Adrenal gland (tissue), 12 donors: ENCODE results near the gene SPNS2. TPM values are rescaled to one million over a fixed set of nuclear protein-coding genes. Genes with fewer than 3 reads are reported as not detected.

Experiments used
- DNase-seq, 7 donors: peaks; one replicate each; pipeline ENCODE4 v3.0.0-alpha.2; 2019 to 2020
- H3K27ac ChIP-seq, 5 donors: fragments of 200-600 bp; sonication (generic) in 4 of 5; 1 replicate in 3 of 5; 2 replicates in 2 of 5; pipeline versions ENCODE4 v1.5.1 to v1.8.0; 2016 to 2020; ENCODE audit warnings: mild to moderate bottlenecking in 1 of 5
- H3K27me3 ChIP-seq: fragments of 200-600 bp; 2 replicates; pipeline ENCODE4 v1.8.0; 2021
- H3K36me3 ChIP-seq, 2 donors: fragments of 200-600 bp; replicated peaks in 1 of 2; 1 replicate in 1 of 2; 2 replicates in 1 of 2; pipeline versions ENCODE4 v1.5.1 to v1.8.0; 2018 to 2022
- H3K4me1 ChIP-seq, 2 donors: fragments of 200-600 bp; replicated peaks in 1 of 2; 1 replicate in 1 of 2; 2 replicates in 1 of 2; pipeline versions ENCODE4 v1.5.1 to v1.8.0; 2018 to 2021
- H3K4me3 ChIP-seq, 4 donors: fragments of 200-600 bp; sonication (generic) in 3 of 4; one replicate each; pipeline ENCODE4 v1.5.1; 2016 to 2018
- H3K9me3 ChIP-seq, 3 donors: fragments of 200-600 bp; sonication (generic) in 1 of 3; replicated peaks in 1 of 3; 1 replicate in 2 of 3; 2 replicates in 1 of 3; pipeline versions ENCODE4 v1.5.1 to v1.8.0; 2016 to 2021
- CTCF ChIP-seq, 6 experiments: fragments of 450-650 bp in 4 of 6; fragments of 200-600 bp in 2 of 6; sonication (generic) in 1 of 6; IDR thresholded peaks; 1 replicate in 5 of 6; 2 replicates in 1 of 6; pipeline versions ENCODE4 v1.5.1 to v1.8.0; 2016 to 2021; ENCODE audit warnings: antibody characterized with exemption in 6 of 6, mild to moderate bottlenecking in 2 of 6, moderate library complexity in 1 of 6
- POLR2A ChIP-seq, 2 donors: fragments of 450-650 bp; IDR thresholded peaks; one replicate each; pipeline ENCODE4 v1.6.1; 2017; ENCODE audit warnings: antibody characterized with exemption in 2 of 2, mild to moderate bottlenecking in 2 of 2, moderate library complexity in 1 of 2
- WGBS, 4 donors: extraction: QIAGEN DNeasy Blood & Tissue Kit in 2 of 4; methylation state at CpG; one replicate each; pipeline versions ENCODE4 v1.1.5 to v1.1.7; 2013 to 2017; 5-methylcytosine and 5-hydroxymethylcytosine counted together
- intact Hi-C, 2 donors: fragments of 100-400 bp; cut with DNase I; formaldehyde crosslinking; loops; one replicate each; pipeline versions ENCODE4 v1.14.1 to v1.15.0; 2022 to 2023
- polyA plus RNA-seq, 3 donors: library from polyadenylated mRNA; stranded (reverse); fragments of 200-250 nt in 2 of 3; fragments of 350-450 nt in 1 of 3; fragmentation: Illumina TruSeq in 1 of 3; extraction: RNeasy Lipid Tissue Mini Kit (QIAGEN cat#74804) in 1 of 3; gene quantifications; one replicate each; pipeline ENCODE4 v1.2.3, GENCODE V29; 2013 to 2014
- total RNA-seq, 9 donors: library from RNA; depleted of rRNA in 4 of 9; stranded (reverse); fragments of >200 nt in 4 of 9; fragments of 120-200 nt in 1 of 9; fragmentation: NEBNext Ultra II Directional in 1 of 9; extraction: Animal tissue kit (Norgen Biotek cat#: 25700) in 1 of 9; gene quantifications; one replicate each; pipeline versions ENCODE4 v1.1.0 to v1.2.4, GENCODE V29; 2013 to 2023
- donor health status: healthy with polysubstance abuse.
- donor health status: Bipolar disorder and iron deficiency.
- donor health status: DM: yes; HTN: yes; CAD: no.
- donor health status: DM: no; HTN: no; CAD: no.
- donor health status: DM: no; HTN: no; CAD: no.
- donor health status: DM: yes; HTN: yes; CAD: no.

Gene SPNS2
- total and polyA plus RNA-seq, 12 donors: 0.90 to 25.1 (median 7.7) TPM

GRCh38 chr17:4477255-4477791 lies 21.4 kb upstream of the SPNS2 start:
- Histone ChIP-seq H3K27ac (no peak overlapping the region), H3K27me3 (no peaks in the 10 kb centered on the region), H3K9me3 (no peaks in the 10 kb centered on the region), H3K4me3 (no peak overlapping the region), H3K36me3 (no peaks in the 10 kb centered on the region), H3K4me1 (no peaks in the 10 kb centered on the region)
- TF ChIP-seq CTCF (IDR thresholded peaks at IDR 0.05): no peak
- no peak for TF ChIP-seq POLR2A (IDR thresholded peaks at IDR 0.05)
- DNase-seq: no peak
- 66 to 83% (median 74%) methylated on average over 5 to 10 of the region's 10 CpGs for WGBS, 4 donors
- intact Hi-C loops: no loop called here

GRCh38 chr17:4478318-4478830 lies 20.3 kb upstream of the SPNS2 start:
- Histone ChIP-seq H3K4me3 (no peak overlapping the region), H3K36me3 (no peaks in the 10 kb centered on the region), H3K4me1 (no peaks in the 10 kb centered on the region), H3K27ac (no peak overlapping the region), H3K9me3 (no peaks in the 10 kb centered on the region), H3K27me3 (no peaks in the 10 kb centered on the region)
- no peak for TF ChIP-seq POLR2A (IDR thresholded peaks at IDR 0.05)
- DNase-seq: no peak
- intact Hi-C loops: no loop called here
- WGBS, 4 donors: 86 to 93% (median 91%) methylated on average over 6 to 11 of the region's 11 CpGs

DNA sequence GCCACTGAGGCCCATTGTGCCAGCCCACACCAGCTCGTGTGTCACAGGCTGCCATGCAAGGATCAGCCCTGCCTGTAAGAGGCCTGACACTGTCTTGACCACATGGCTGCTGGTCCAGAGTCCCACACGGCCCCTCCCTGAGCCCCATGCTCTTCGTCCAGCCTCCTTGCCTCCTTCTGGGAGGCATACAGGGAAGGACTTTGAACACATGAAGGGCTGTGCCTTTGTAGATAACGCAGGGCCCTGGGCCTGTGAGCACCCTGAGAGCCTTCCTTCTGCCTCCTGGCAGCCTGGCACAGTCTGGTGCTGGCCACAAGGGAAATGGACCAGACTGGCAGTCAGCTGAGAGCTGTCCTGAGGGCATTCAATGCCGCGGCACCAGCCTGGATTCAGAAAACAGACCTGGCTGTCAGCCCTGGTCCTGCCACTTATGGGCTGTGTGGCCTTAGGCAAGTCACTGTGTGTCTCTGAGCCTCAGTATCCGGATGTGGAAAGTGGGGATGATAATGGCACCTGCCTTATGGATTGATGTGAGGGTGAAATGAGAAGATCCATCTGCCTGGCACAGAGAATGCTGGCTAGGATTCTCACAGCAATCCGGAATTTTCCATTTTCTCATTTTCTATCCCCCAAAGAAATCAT lies 19.2 kb upstream of the SPNS2 start:
- intact Hi-C loops: no loop called here
- TF ChIP-seq CTCF (IDR thresholded peaks at IDR 0.05) (no peak), POLR2A (IDR thresholded peaks at IDR 0.05) (no peak)
- Histone ChIP-seq H3K4me3 (no peak overlapping the region), H3K36me3 (no peaks in the 10 kb centered on the region), H3K9me3 (no peaks in the 10 kb centered on the region), H3K4me1 (no peaks in the 10 kb centered on the region), H3K27ac (no peak overlapping the region), H3K27me3 (no peaks in the 10 kb centered on the region)
- WGBS, 4 donors: 85 to 95% (median 89%) methylated on average over 4 to 8 of the region's 8 CpGs
- no peak for DNase-seq

GRCh38 chr17:4479982-4480751 lies 18.5 kb upstream of the SPNS2 start:
- WGBS, 4 donors: 70 to 74% (median 72%) methylated on average over 11 to 13 of the region's 13 CpGs
- H3K4me3 ChIP-seq: no peak overlapping the region
- intact Hi-C loops: no loop called here
- TF ChIP-seq POLR2A (IDR thresholded peaks at IDR 0.05) (no peak), CTCF (IDR thresholded peaks at IDR 0.05) (no peak)
- H3K27ac ChIP-seq: no peak overlapping the region
- no peaks in the 10 kb centered on the region for H3K9me3 ChIP-seq
- no peaks in the 10 kb centered on the region for H3K36me3 ChIP-seq
- no peak for DNase-seq
- H3K27me3 ChIP-seq: no peaks in the 10 kb centered on the region
- H3K4me1 ChIP-seq: no peaks in the 10 kb centered on the region
